Aorta (tissue), 5 donors: ENCODE data around the gene VIPAS39. TPM values are rescaled to one million over a fixed set of nuclear protein-coding genes. Genes with fewer than 3 reads are reported as not detected.
A peak's percentile ranks its signal among the peaks of the same experiment; 100 is the strongest.

ENCODE experiments used
- ATAC-seq: fragments of 200-7000 bp; cut with Tn5 transposase; one replicate; pipeline ENCODE4 v1.9.1; 2022; ENCODE audit warnings: moderate library complexity; ENCODE audit not compliant: low FRiP score
- DNase-seq, 2 donors: peaks; one replicate each; pipeline ENCODE4 v3.0.0-alpha.2; 2020
- H3K27ac ChIP-seq, 2 donors: one replicate each; pipeline ENCODE4 v1.5.1; 2013; ENCODE audit warnings: low read length in 2 of 2, mild to moderate bottlenecking in 2 of 2, moderate library complexity in 2 of 2, control low read depth in 1 of 2, inconsistent platforms in 1 of 2, low read depth in 1 of 2
- H3K27me3 ChIP-seq, 2 donors: one replicate each; pipeline ENCODE4 v1.6.1; 2013; ENCODE audit warnings: control low read depth in 1 of 2, low read length in 1 of 2, mild to moderate bottlenecking in 1 of 2, moderate library complexity in 1 of 2; ENCODE audit not compliant: insufficient read depth in 2 of 2, control insufficient read depth in 1 of 2
- H3K36me3 ChIP-seq, 2 donors: one replicate each; pipeline ENCODE4 v1.6.1; 2013; ENCODE audit warnings: control low read depth in 1 of 2, low read length in 1 of 2, mild to moderate bottlenecking in 1 of 2; ENCODE audit not compliant: insufficient read depth in 2 of 2, control insufficient read depth in 1 of 2
- H3K4me1 ChIP-seq, 2 donors: one replicate each; pipeline ENCODE4 v1.6.1; 2013; ENCODE audit warnings: low read length in 2 of 2, control low read depth in 1 of 2, mild to moderate bottlenecking in 1 of 2, moderate library complexity in 1 of 2; ENCODE audit not compliant: insufficient read depth in 2 of 2, control insufficient read depth in 1 of 2
- H3K4me3 ChIP-seq, 2 donors: one replicate each; pipeline ENCODE4 v1.5.1; 2013; ENCODE audit warnings: low read length in 2 of 2, control low read depth in 1 of 2, mild to moderate bottlenecking in 1 of 2
- H3K9me3 ChIP-seq: one replicate; pipeline ENCODE4 v1.6.1; 2013; ENCODE audit warnings: mild to moderate bottlenecking, low read length; ENCODE audit not compliant: control insufficient read depth
- WGBS, 2 donors: extraction: QIAGEN DNeasy Blood & Tissue Kit; methylation state at CpG; one replicate each; pipeline ENCODE4 v1.1.7; 2013; 5-methylcytosine and 5-hydroxymethylcytosine counted together
- intact Hi-C, 2 donors: fragments of 100-400 bp; cut with DNase I; formaldehyde crosslinking; loops; one replicate each; pipeline versions ENCODE4 v1.14.2 to v1.15.0; 2022
- polyA plus RNA-seq, 2 donors: library from polyadenylated mRNA; stranded (reverse); fragments of 200-250 nt; gene quantifications; one replicate each; pipeline ENCODE4 v1.2.3, GENCODE V29; 2013
- total RNA-seq, 2 donors: library from RNA; stranded (reverse); fragmentation: NEBNext Ultra II Directional; extraction: Animal tissue kit (Norgen Biotek cat#: 25700); gene quantifications; one replicate each; pipeline ENCODE4 v1.2.1, GENCODE V29; 2021
- donor health status: healthy with polysubstance abuse.
- donor health status: Bipolar disorder and iron deficiency.
- donor health status: DM: no; HTN: no; CAD: no.
- donor health status: DM: no; HTN: no; CAD: no.
- donor health status: DM: yes; HTN: yes; CAD: no.

The VIPAS39 gene
- total and polyA plus RNA-seq, 4 donors = 6.1 to 17.3 (median 15.2) TPM

- intact Hi-C loops = loop anchor here (1.0 to 10.0 kb wide), 7 partner anchors 89 to 249 kb away; partner anchors contain the start of genes GSTZ1 (in 2 of the 2), POMT2 (in 2 of the 2), SPTLC2 (in 2 of the 2) and ALKBH1 (in 1 of the 2)
- peak; percentile 0 for ATAC-seq
- no peak for DNase-seq
- H3K4me1 ChIP-seq = no peaks in the 10 kb centered on the region
- WGBS, 2 donors = 0 to 1% methylated on average over 29 of the region's 29 CpGs
- H3K4me3 ChIP-seq = peak overlapping the region; percentile 70 to 89
- no peaks in the 10 kb centered on the region for H3K9me3 ChIP-seq
- H3K27me3 ChIP-seq = no peaks in the 10 kb centered on the region
- H3K36me3 ChIP-seq = peaks cover 5 to 6% of the 10 kb centered on the region in 2 donors
- H3K27ac ChIP-seq = peak overlapping the region in 1 of 2 donors; percentile 9
Measured at GRCh38 chr14:77458249-77458950, 999 bp upstream of the VIPAS39 start.

GRCh38 chr14:77457115-77457521, 283 bp downstream of the VIPAS39 start:
- Histone ChIP-seq H3K4me3 (peak overlapping the region; percentile 65 to 79), H3K27ac (peak overlapping the region in 1 of 2 donors; percentile 55), H3K9me3 (no peaks in the 10 kb centered on the region), H3K27me3 (no peaks in the 10 kb centered on the region), H3K4me1 (no peaks in the 10 kb centered on the region), H3K36me3 (peaks cover 1 to 11% of the 10 kb centered on the region in 2 donors)
- ATAC-seq (peak; percentile 2), DNase-seq (peak in 1 of 2 donors; percentile 52)
- intact Hi-C loops = loop anchor here (5.0 to 10.0 kb wide), 4 partner anchors 90 to 250 kb away; partner anchors contain the start of genes GSTZ1 (in 2 of the 2), POMT2 (in 2 of the 2), ALKBH1 (in 1 of the 2) and SLIRP (in 1 of the 2)
- WGBS, 2 donors = 0% methylated on average over 18 of the region's 18 CpGs

- Histone ChIP-seq H3K4me1 (no peaks in the 10 kb centered on the region), H3K9me3 (no peaks in the 10 kb centered on the region), H3K4me3 (peak overlapping the region in 1 of 2 donors; percentile 79), H3K36me3 (peaks cover 1 to 9% of the 10 kb centered on the region in 2 donors), H3K27me3 (no peaks in the 10 kb centered on the region), H3K27ac (no peak overlapping the region)
- DNase-seq = no peak
- no peak for ATAC-seq
- 75 to 77% methylated on average over 2 of the region's 2 CpGs for WGBS, 2 donors
- intact Hi-C loops = loop anchor here (5.0 to 10.0 kb wide), 4 partner anchors 91 to 251 kb away; partner anchors contain the start of genes GSTZ1 (in 2 of the 2), POMT2 (in 2 of the 2), ALKBH1 (in 1 of the 2) and SLIRP (in 1 of the 2)
Measured at GRCh38 chr14:77455966-77456640, 1.3 kb downstream of the VIPAS39 start.

- Histone ChIP-seq H3K4me3 (no peak overlapping the region), H3K4me1 (no peaks in the 10 kb centered on the region), H3K27ac (no peak overlapping the region), H3K27me3 (no peaks in the 10 kb centered on the region), H3K36me3 (peaks cover 12 to 15% of the 10 kb centered on the region in 2 donors), H3K9me3 (no peaks in the 10 kb centered on the region)
- DNase-seq (no peak), ATAC-seq (no peak)
- WGBS, 2 donors = 95 to 97% methylated on average over 2 of the region's 2 CpGs
- intact Hi-C loops = no loop called here
Measured at GRCh38 chr14:77442196-77442595, 15.2 kb downstream of the VIPAS39 start.

- Histone ChIP-seq H3K27me3 (no peaks in the 10 kb centered on the region), H3K4me3 (no peak overlapping the region), H3K27ac (no peak overlapping the region), H3K4me1 (no peaks in the 10 kb centered on the region), H3K36me3 (peaks cover 19% of the 10 kb centered on the region in 2 donors), H3K9me3 (no peaks in the 10 kb centered on the region)
- ATAC-seq (no peak), DNase-seq (no peak)
- intact Hi-C loops = no loop called here
- WGBS, 2 donors = 84% methylated on average over 4 of the region's 4 CpGs
Measured at GRCh38 chr14:77439861-77440260, 17.5 kb downstream of the VIPAS39 start.

- Histone ChIP-seq H3K4me3 (no peak overlapping the region), H3K36me3 (peaks cover 19% of the 10 kb centered on the region in 2 donors), H3K27ac (no peak overlapping the region), H3K9me3 (no peaks in the 10 kb centered on the region), H3K27me3 (no peaks in the 10 kb centered on the region), H3K4me1 (no peaks in the 10 kb centered on the region)
- ATAC-seq = no peak
- 99 to 100% methylated on average over 1 of the region's 1 CpG for WGBS, 2 donors
- DNase-seq = no peak
- intact Hi-C loops = no loop called here
Measured at GRCh38 chr14:77438596-77438995, 18.8 kb downstream of the VIPAS39 start.

- intact Hi-C loops = no loop called here
- 96 to 100% methylated on average over 3 of the region's 3 CpGs for WGBS, 2 donors
- DNase-seq (no peak), ATAC-seq (no peak)
- peaks cover 3 to 11% of the 10 kb centered on the region in 2 donors for H3K36me3 ChIP-seq
- H3K27ac ChIP-seq = no peak overlapping the region
- no peaks in the 10 kb centered on the region for H3K27me3 ChIP-seq
- no peak overlapping the region for H3K4me3 ChIP-seq
- H3K9me3 ChIP-seq = no peaks in the 10 kb centered on the region
- H3K4me1 ChIP-seq = no peaks in the 10 kb centered on the region
Measured at GRCh38 chr14:77436042-77436441, 21.4 kb downstream of the VIPAS39 start.

- H3K36me3 ChIP-seq = peaks cover 27 to 29% of the 10 kb centered on the region in 2 donors
Measured at GRCh38 chr14:77426396-77426795, 31.0 kb downstream of the VIPAS39 start.

More at GRCh38 chr14:77426396-77426795, 31.0 kb downstream of the VIPAS39 start:
- Histone ChIP-seq H3K27me3 (no peaks in the 10 kb centered on the region), H3K4me1 (no peaks in the 10 kb centered on the region), H3K27ac (no peak overlapping the region), H3K9me3 (peaks cover 2% of the 10 kb centered on the region), H3K4me3 (no peak overlapping the region)
- ATAC-seq (no peak), DNase-seq (no peak)
- 96 to 98% methylated on average over 3 of the region's 3 CpGs for WGBS, 2 donors
- intact Hi-C loops = no loop called here
